GM21528 (cell line): ENCODE measurements around the gene CD8A.

Experiments
- ATAC-seq: cut with Tn5 transposase; IDR thresholded peaks from one replicate; pipeline ENCODE4 v1.9.1; 2021; ENCODE audit warnings: mild to moderate bottlenecking, moderate library complexity; ENCODE audit not compliant: unreplicated experiment, low FRiP score

The CD8A gene

DNA sequence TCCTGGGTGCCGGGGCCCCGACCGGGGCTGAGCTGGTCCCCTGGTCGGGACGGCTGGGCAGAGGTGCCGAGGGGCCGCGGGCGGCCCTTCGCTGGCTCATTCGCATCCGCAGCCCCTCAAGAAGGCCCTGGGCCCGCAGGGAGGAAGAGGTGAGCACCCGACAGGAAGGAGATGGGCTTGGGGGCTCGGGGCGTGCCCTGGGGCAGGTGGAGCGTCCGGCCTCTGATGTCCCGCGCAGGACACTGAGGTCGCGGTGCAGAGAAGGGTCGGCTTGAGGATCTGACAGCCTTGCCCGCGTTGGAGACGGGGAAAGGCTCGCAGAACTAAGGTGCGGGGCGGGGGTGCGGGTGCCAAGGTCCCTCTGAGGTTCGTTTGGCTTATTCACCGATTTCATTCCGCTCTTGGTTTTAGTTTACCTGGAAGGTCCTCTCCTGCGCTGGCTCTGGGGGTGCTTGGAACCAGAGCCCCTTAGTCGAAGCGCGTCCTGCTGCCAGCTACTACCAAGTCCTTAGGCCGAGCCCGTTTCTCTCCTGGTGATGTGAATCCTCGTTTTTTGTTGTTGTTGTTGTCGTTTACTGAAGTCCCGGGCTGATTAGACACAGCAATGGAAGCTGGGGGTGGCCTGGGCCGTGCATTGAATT is 18.9 kb upstream of the CD8A start:
- ATAC-seq: no peak

DNA sequence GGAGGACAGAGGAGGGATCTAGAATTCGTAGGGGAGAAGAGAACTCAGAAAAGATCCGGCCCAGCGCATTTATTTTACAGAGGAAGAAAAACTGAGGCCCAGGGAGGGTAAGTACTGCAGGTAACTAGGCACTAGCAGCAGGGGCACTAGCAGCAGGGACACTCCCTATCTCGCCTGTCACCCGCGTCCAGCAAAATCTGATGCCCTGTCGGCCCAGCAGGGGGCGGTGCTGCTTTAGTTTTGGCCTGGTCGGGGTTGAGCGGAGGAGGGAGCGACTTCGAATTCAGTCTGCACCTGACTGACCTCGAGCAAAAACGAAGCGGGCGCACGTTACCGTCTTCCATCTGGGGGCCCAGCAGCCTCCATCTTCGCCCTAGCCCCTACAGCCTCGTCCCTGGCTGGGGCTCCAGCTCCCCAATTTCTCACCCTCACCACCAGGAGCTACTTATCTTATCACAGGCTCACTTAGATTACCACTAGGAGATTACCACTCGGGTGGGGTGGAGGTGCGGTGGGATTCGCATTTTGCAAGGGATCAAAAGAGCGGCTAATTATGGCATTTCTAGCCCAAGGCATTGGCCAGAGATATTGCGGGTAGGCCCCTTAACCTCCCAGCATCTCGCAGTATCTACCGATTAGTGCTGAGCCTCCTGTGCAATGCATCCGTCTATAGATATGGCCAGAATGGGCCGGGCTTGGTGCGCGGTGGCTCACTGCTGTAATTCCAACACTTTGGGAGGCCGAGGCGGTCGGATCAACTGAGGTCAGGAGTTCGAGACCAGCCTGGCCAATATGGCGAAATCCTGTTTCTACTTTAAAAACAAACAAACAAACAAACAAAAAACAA is 17.8 kb upstream of the CD8A start:
- peak; percentile 95 for ATAC-seq

DNA sequence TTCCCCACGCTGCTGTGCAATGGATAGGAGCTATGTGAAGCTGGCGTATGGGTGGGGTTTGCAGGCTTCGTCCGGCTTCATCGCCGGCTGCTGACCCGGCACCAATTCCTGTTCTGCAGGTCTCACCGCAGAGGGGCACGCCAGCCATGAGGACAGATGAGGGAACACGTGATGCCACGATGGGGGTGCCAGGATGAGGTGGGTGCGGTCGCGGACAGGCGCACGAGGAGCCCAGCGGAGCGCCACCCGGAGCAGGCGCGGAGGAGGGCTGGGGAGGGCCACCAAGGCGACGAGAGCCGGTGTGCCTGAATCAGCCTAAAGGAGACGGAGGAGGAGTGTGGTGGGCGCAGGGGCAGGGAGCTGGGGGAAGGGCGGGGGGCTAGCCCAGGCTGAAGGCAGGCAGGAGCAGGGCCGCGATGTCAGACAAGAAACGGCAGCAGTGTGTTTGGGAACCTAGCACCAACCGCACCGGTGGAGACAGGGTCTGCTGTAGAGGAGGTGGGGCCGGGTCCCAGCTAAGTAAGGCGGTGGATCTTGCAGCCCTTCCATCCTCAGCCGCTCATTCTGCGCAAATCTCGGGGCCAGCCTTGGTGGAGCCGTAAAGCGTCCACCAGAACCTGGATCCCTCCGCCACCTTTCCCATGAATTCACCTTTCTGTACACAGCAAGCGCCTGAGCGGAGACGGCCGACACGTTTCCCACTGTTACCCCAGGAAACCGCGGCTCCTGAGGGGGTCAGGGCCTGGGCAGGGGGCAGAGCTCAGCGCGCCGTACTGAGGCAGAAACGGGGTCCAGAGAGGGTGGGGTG is 17.0 kb upstream of the CD8A start:
- no peak for ATAC-seq

DNA sequence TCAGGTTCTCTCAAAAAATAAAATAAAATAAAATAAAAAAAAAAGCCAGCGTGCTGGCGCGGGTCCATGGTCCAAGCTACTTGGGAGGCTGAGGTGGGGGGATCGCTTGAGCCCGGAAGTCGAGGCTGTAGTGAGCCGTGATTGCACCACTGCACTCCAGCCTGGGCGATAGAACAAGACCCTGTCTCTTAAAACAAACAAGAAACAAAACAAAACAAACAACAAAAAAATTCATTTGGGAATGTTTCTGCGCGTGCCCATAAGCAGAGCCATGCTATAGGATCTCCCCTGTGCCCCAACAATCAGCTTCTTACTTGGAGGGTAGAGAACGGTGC is 16.4 kb upstream of the CD8A start:
- ATAC-seq: no peak

DNA sequence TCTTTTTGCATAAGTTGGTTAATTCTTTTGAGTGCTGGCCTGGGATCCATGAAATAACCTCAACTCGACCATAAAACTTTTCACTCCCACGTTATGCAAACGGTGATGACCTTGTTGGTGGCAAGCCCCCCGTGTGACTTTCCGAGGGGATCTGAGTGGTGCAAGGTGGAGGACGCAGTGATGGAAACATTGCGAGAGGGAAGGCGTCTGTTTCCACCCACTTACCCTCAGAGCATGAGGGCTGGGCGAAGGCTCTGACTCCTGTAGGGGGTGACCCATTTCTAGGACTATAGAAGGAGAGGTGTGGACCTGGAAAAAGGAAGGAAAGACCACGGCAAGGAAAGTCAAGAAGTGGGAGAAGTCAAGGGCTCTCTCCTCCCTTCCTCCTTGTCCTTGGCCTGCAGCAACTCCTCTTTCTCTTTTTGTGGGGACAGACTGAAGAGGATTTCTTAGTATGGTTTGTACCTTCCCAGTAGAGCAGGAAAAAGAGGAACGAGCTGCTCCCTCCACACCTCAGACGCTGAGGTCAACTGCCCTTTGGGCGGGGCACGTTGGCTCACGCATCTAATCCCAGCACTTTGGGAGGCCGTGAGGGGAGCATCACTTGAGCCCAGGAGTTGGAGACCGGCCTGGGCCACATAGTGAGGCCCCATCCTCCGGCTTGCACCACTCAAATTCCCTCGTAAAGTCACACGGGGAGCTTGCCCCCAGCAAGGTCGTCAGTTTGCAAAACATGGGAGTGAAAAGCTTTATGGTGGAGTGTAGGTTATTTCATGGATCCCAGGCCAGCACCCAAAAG is 15.5 kb upstream of the CD8A start:
- ATAC-seq: no peak

DNA sequence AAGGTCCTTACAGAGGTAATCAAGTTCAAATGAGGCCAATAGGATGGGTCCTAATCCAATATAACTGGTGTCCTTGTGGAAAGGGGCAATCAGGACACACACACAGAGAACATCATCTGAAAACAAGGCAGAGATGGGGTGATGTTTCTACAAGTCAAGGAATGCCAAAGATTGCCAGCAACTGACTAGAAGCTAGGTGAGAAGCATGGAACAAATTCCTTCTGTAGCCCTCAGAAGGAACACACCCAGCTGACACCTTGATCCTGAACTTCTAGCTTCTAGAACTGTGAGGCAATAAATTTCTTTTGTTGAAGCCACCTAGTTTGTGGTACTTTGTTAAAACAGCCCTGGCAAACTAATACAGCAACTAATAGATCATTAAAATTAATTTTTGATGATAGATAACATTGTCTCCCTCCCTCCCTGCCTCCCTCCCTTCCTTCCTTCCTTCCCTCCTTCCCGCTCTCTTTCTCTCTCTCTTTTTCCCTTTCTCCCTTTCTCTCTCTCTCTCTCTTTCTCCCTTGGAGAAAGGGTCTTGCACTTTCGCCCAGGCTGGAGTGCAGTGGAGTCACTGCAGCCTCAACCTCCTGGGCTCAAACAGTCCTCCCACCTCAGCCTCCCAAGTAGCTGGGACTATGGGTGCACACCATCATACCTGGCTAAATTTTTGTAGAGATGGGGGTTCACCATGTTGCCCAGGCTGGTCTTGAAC is 10.3 kb upstream of the CD8A start:
- ATAC-seq: no peak

DNA sequence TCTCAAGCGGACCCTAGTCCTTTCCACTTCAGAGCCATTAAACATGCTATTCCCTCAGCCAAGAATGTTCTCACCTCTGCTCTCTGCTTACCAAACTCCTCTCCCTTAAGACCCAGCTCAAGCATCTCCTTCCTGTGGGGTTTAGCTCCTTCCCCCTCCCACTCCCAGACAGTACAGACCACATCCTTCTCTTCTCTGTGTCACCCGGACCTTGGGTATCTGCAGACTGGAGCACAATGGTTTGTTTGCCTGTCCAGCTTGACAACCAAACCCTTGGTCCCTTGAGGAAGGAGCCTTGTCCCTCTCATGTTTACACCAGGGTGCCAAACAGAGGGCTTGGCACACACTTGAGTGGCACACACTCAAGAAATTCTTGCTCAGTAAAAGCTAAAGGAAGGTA is 4.1 kb upstream of the CD8A start:
- no peak for ATAC-seq

DNA sequence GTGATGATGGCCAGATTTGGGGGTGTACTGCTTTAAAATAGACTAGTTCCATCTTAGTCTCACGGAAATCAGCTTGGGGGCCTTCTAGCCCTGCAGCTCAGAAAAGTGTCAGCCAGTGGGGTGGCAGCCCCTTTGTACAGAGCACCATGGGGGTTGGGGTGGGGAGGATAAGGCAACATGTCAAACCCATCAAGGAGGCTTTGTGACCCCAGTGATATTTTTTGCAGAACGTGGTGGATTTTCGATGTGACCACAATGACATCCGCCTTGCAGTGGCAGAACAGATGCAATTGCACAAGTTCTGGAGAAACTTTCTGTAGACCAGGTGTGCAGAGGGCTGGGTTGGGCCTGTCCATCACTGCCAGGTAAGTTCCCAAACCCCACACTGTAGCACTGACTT is 3.0 kb upstream of the CD8A start:
- ATAC-seq: no peak

DNA sequence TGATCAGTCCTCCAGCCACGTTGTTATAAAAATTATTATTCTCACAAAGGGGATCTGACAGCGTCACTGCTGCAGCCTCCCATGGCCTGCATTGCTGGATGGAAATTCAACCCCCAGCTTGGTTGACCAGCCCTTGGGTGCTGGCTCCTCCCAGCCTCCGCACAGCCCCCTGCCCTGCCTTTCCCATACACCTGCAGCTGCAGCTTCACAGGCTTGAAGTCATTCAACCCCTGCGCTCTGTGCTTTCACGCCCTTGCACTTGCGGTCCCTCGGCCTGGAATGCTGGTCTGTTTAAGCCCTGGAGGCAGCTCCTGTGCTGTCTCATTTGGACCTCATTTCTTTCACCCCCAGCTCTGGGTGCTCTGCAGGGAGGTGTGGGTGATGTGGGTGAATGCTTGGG is 860 bp upstream of the CD8A start:
- ATAC-seq: no peak

DNA sequence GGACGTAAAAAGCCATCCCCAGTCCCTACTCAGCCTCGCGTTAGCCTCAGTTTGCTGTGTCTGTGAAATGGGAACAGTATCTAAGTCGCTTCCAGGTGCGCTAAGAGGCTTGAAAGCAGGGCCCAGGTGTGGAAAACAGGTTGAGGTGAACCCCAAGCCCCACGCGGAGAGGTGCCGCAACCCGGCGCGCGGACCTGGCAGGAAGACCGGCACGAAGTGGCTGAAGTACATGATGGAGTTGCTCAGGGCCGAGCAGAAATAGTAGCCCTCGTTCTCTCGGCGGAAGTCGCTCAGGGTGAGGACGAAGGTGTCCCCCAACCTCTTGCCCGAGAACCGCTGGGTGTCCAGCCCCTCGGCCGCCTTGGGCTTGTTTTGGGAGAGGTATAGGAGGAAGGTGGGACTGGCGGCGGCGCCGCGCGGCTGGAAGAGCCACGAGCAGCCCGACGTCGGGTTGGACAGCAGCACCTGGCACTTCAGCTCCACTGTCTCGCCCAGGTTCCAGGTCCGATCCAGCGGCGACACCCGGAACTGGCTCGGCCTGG is 508 bp downstream of the CD8A start:
- ATAC-seq: no peak

DNA sequence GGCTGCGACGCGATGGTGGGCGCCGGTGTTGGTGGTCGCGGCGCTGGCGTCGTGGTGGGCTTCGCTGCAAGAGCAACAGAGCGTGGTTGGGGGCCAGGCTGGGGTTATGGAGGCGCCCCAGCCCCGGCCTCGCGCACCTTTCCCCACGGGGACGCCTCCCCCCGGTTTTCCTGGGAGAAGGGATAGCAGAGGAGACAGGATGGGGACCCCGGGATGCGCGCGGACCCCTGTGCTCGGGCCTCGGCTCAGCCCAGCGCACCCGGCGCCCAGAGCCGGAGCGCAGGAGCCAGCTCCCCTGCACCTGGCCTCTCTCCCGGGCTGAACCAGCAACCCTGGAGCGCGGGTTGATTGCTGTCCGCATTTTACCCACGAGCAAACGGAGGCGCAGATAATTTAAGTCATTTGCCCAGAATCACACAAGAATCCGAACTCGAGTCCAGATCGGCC is 1.0 kb downstream of the CD8A start:
- no peak for ATAC-seq

DNA sequence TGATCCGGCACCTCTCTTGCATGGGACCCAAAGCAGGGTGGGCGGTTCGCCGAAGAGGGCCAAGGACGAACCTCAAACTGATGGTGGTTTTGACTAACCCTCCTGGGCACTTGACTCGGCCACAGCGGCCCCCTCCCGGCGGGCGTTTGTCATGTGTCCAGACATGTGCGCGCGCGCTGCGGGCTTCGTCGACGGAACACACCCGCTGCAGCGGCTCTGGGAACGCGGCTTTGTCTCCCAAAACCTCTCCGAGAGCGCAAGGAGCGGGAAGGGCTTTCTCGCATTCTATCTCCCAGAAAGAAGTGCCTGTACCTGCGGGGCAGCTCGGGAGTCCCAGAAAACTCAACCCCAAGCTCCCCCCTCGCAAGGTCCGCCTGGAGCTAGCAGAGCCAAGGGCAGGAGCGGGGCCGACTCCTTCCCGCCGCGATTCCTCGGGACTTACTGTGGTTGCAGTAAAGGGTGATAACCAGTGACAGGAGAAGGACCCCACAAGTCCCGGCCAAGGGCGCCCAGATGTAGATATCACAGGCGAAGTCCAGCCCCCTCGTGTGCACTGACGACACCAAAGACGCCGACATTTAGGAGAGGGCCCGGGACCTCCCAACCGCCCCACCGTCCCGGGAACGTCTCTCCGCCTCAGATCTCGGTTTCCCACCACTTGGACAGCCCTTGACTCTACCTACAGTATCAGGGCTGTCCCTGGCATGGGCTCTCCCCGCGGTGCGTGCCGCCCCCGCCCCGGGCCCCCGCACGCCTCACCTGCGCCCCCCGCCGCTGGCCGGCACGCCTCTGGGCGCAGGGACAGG is 1.6 kb downstream of the CD8A start:
- no peak for ATAC-seq

DNA sequence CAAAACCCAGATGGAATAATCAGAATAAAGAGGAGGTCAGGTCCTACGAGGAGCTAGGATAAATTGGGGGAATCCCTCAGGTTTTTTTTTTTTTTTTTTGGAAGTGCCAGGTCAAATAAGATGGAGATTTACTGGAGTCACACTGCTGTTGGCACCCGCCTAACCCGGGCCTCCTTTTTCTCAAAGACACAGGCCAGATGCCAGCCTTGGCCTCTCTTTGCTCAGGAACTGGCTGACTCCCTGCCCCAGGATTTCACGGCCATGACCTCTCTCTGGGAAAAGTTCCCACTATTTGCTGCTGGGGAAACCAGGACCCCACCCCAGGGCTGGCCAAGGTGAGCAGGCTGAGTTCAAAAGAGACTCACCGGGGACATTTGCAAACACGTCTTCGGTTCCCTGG is 2.5 kb downstream of the CD8A start:
- no peak for ATAC-seq

DNA sequence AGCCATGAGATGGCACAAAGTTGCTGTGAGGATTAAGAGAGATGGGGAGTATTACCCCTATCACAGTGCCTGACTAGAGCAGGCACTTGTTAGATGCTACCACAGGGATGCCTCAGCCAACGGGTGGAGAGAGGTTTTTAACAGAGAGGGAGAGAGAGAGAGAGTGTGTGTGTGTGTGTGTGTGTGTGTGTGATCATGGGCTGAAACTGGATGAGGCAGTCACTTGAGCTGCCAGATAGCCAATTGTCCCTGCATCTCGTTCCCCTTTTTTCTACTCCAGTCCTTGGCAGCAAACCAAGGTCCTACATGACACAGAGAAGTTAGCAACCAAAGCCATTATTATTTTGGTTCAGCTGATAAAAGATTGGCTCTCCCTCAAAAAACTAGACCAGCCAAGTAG is 3.0 kb downstream of the CD8A start:
- no peak for ATAC-seq

DNA sequence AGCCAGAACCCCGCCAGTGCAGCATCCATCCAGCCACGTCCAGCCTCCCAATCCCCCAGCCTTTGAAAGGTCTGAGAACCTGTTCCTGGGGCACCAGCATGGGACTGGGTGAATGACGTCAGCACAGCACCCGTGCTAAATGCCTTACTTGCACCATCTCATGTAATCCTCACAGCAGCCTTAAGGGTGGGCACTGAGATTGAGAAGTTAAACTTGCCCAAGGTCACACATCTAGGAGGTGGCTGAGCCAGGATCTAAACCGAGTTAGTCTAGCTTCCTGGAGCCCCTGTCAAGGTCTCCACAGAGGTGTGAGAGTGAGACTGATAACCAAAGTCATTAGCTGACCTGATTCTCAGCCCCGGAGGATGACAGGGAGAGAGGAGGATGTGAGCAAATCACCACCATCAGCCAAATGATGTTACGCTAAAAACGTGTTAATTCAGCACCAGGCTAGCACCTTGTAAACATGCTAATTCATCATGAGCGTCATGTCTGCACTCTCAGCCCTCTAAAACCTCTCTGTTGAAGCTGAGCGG is 4.6 kb downstream of the CD8A start:
- ATAC-seq: no peak

DNA sequence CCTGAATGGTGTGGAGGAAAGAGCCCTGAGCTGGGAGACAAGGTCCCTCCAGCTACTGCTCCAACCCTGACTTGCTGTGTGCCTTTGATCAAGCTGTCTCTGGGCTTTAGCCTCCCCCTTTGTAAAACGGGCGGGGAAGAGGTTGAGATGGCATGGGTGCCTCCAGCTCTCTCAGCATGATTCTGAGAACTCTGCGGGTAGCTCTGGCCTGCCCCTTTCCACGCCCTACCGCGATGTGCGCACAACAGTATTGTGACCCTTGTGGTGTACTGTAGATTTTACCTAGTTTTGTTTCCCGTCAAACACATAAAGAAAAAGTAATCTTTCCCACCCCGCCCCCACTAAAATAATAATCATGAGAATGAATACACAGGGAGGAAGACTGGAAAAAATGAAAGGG is 5.3 kb downstream of the CD8A start:
- ATAC-seq: no peak

DNA sequence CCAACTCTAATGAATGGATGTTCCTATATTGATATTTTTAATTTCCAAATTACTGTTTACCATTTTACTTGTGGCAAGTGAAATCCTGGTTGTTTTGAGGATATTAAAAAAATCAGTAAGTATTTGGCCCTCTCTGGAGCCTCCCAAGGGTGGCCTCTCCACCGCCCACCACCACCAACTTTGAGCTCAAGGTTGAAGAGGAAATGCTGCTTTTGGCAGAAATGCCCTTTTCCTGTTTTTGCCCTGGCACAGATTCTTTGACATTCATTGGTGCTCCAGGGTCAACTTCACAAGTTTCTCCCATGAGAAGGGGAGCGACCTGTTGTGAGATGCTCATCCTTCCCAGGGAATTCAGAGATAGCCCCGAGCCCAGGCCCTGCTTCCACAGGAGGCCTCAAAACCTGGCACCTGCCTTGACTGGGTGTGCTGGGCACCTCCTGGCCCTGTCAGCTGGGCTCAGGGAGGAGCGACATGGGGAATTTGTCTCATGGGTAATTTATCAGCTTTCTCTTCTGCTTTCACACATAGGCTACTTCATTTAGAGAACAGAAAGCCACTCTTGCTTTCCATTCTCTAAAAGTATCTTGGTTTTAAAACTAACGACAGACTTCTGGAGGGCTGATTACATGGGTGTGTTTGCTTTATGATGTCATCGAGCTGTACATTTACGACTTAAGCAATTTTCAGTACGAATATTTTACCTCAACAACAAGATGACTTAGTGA is 6.9 kb downstream of the CD8A start:
- peak; percentile 92 for ATAC-seq

DNA sequence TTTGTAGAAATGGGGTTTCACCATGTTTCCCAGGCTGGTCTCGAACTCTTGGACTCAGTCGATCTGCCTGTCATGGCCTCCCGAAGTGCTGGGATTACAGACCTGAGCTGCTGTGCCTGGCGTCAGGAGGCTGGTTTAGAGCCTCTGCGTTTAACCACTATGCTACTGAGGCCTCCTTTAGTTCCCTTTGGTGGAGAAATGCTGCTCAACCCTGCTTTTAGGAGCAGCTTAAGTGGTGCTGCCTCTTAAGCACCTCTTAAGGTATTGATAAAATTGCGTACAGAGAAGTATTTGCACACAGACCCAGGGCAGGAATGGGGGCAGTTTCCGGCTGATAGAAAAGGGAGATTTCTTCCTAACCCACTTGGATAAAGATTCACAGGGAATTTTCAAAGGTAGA is 8.0 kb downstream of the CD8A start:
- ATAC-seq: no peak
